ENCODE measurements around the gene ZNF33B. TPM values are rescaled to one million over a fixed set of nuclear protein-coding genes. Genes with fewer than 3 reads are reported as not detected.
"Not testable (repeated sequence)": the region's sequence is repeated elsewhere in the genome, so short reads cannot be mapped to it uniquely, and the experiment has no call there.

ZNF33B gene
- 10 to 100 TPM; 32.9 to 34.9 TPM for total RNA-seq

- peak within 1 kb of the TSS; percentile 93 for H3K4me3 Mint-ChIP-seq
- CTCF ChIA-PET: no interaction called here
- DNase-seq: peak; percentile 96
- H3K36me3 Mint-ChIP-seq (ENCODE audit: low read depth): peaks cover 38% of the 10 kb centered on the region
- H3K9me3 Mint-ChIP-seq: peaks cover 2% of the 10 kb centered on the region
- peak within 1 kb of the TSS; percentile 98 for H3K27ac Mint-ChIP-seq
- H3K27me3 Mint-ChIP-seq: no peaks in the 10 kb centered on the region
- H3K4me1 Mint-ChIP-seq: peaks cover 32% of the 10 kb centered on the region
- POLR2A ChIA-PET: no interaction called here
Measured at GRCh38 chr10:42638055-42638820, at the start of gene ZNF33B. TSS of gene ZNF33B (minus strand) at chr10:42638570. CDS start at chr10:42636928, 1,642 bp downstream.

DNA sequence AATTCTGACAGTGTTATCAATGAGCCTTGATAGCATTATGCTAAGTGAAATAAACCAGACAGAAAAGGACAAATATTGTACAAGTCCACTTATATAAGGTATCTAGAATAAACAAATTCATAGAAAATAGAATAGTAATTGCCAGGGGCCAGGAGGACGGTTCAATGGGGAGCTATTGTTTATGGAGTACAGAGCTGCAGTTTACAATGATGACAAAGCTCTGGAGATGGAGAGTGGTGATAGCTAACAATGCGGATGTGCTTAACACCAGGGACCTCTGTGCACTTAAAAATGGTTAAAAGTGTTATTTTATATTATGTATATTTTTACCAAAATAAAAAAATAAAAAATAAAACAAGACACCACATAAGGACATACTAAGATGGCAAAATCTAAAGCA lies 46.1 kb upstream of the ZNF33B start:
- Mint-ChIP-seq H3K4me3 (no peak overlapping the region), H3K36me3 (ENCODE audit: low read depth) (no peaks in the 10 kb centered on the region), H3K27me3 (no peaks in the 10 kb centered on the region), H3K4me1 (peaks cover 2% of the 10 kb centered on the region), H3K9me3 (no peaks in the 10 kb centered on the region), H3K27ac (no peak overlapping the region)
- CTCF ChIA-PET: no interaction called here
- no peak for DNase-seq
- POLR2A ChIA-PET: no interaction called here

- Mint-ChIP-seq H3K36me3 (ENCODE audit: low read depth) (no peaks in the 10 kb centered on the region), H3K4me1 (no peaks in the 10 kb centered on the region), H3K4me3 (no peak overlapping the region), H3K27me3 (no peaks in the 10 kb centered on the region), H3K27ac (no peak overlapping the region), H3K9me3 (no peaks in the 10 kb centered on the region)
- ChIA-PET CTCF (no interaction called here), POLR2A (no interaction called here)
- DNase-seq: no peak
Measured at GRCh38 chr10:42680267-42680666, 41.9 kb upstream of the ZNF33B start.

- H3K27me3 Mint-ChIP-seq: peaks cover 15% of the 10 kb centered on the region
- H3K9me3 Mint-ChIP-seq; H3K4me1 Mint-ChIP-seq; H3K36me3 Mint-ChIP-seq (ENCODE audit: low read depth); DNase-seq; CTCF ChIA-PET; POLR2A ChIA-PET; H3K27ac Mint-ChIP-seq; H3K4me3 Mint-ChIP-seq: not testable (repeated sequence)
Measured at GRCh38 chr10:42665181-42665979, 27.0 kb upstream of the ZNF33B start.

DNA sequence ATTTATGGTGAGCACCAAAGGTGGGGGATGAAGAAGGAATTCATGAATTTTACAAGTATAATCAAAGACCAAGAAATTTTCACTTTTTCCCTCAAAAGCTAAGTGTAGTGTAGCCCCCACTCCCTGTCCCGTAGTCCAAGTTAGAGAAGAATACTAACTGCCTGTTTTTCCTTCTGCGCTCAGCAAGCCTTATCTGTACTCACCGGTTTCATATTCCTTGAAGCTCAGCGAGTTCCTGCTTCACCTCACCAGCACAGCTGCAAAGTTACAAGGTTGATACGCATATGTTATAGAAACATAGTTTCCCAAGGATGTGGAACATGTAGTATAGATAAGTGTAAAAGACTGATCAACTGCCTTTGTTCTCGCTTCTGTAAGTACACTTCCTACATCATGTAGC lies 16.0 kb upstream of the ZNF33B start:
- Mint-ChIP-seq H3K4me3 (no peak overlapping the region), H3K27ac (no peak overlapping the region)
- CTCF ChIA-PET: no interaction called here

GRCh38 chr10:42652858-42653257 lies 14.5 kb upstream of the ZNF33B start:
- POLR2A ChIA-PET: no interaction called here

More for the DNA sequence above, 16.0 kb upstream of the ZNF33B start:
- Mint-ChIP-seq H3K36me3 (ENCODE audit: low read depth) (no peaks in the 10 kb centered on the region), H3K4me1 (peaks cover 7% of the 10 kb centered on the region), H3K9me3 (peaks cover 2% of the 10 kb centered on the region), H3K27me3 (peaks cover 2% of the 10 kb centered on the region)
- POLR2A ChIA-PET: no interaction called here
- no peak for DNase-seq

GRCh38 chr10:42650374-42650773 lies 12.0 kb upstream of the ZNF33B start:
- Mint-ChIP-seq H3K4me3 (no peak overlapping the region), H3K9me3 (peaks cover 2% of the 10 kb centered on the region), H3K4me1 (peaks cover 10% of the 10 kb centered on the region), H3K36me3 (ENCODE audit: low read depth) (no peaks in the 10 kb centered on the region), H3K27me3 (peaks cover 2% of the 10 kb centered on the region), H3K27ac (no peak overlapping the region)
- no peak for DNase-seq
- ChIA-PET POLR2A (no interaction called here), CTCF (no interaction called here)

More at GRCh38 chr10:42652858-42653257, 14.5 kb upstream of the ZNF33B start:
- Mint-ChIP-seq H3K4me3 (no peak overlapping the region), H3K27ac (no peak overlapping the region), H3K27me3 (peaks cover 2% of the 10 kb centered on the region), H3K9me3 (peaks cover 2% of the 10 kb centered on the region), H3K4me1 (peaks cover 7% of the 10 kb centered on the region), H3K36me3 (ENCODE audit: low read depth) (no peaks in the 10 kb centered on the region)
- CTCF ChIA-PET: interaction anchor here (0.9 kb wide), 1 partner anchor 82 kb away, joined by 3 read pairs; no protein-coding TSS in a partner anchor
- no peak for DNase-seq

- CTCF ChIA-PET: no interaction called here
- Mint-ChIP-seq H3K27me3 (no peaks in the 10 kb centered on the region), H3K4me3 (no peak overlapping the region), H3K27ac (no peak overlapping the region), H3K4me1 (peaks cover 10% of the 10 kb centered on the region), H3K9me3 (no peaks in the 10 kb centered on the region), H3K36me3 (ENCODE audit: low read depth) (no peaks in the 10 kb centered on the region)
- DNase-seq: no peak
- POLR2A ChIA-PET: no interaction called here
Measured at GRCh38 chr10:42648512-42648911, 10.1 kb upstream of the ZNF33B start.

GRCh38 chr10:42646687-42647640 lies 8.6 kb upstream of the ZNF33B start:
- H3K9me3 Mint-ChIP-seq: peaks cover 2% of the 10 kb centered on the region
- H3K4me3 Mint-ChIP-seq: no peak overlapping the region
- H3K4me1 Mint-ChIP-seq: peaks cover 10% of the 10 kb centered on the region
- H3K27me3 Mint-ChIP-seq: no peaks in the 10 kb centered on the region
- POLR2A ChIA-PET: no interaction called here
- H3K27ac Mint-ChIP-seq: no peak overlapping the region
- CTCF ChIA-PET: no interaction called here
- no peak for DNase-seq
- no peaks in the 10 kb centered on the region for H3K36me3 Mint-ChIP-seq (ENCODE audit: low read depth)

GRCh38 chr10:42646214-42646613 lies 7.8 kb upstream of the ZNF33B start:
- no peak overlapping the region for H3K27ac Mint-ChIP-seq
- CTCF ChIA-PET: interaction anchor here (1.2 kb wide), 1 partner anchor 23 kb away, joined by 3 read pairs; no protein-coding TSS in a partner anchor
- no peak for DNase-seq
- H3K36me3 Mint-ChIP-seq (ENCODE audit: low read depth): no peaks in the 10 kb centered on the region
- peaks cover 10% of the 10 kb centered on the region for H3K4me1 Mint-ChIP-seq
- peaks cover 2% of the 10 kb centered on the region for H3K9me3 Mint-ChIP-seq
- no peaks in the 10 kb centered on the region for H3K27me3 Mint-ChIP-seq
- no peak overlapping the region for H3K4me3 Mint-ChIP-seq
- POLR2A ChIA-PET: no interaction called here

DNA sequence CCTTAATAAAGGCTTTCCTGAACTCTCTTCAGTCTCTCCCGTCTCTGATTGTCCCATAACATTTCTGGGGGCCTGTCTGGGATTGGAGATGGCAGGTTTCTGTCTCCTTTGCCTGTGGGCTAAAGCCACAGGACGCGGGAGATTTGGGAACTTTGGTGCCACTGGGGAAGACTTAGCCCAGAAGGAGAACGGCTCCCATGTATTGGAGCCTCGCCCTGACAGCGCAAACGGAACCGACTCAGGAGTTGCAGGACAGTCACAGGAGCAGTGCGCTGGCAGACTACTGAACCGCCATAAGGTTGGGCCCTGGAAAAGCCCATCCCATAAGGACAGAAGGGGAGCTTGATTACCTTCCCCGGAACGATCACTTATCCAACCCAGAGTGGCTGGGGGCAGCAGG lies 7.1 kb upstream of the ZNF33B start:
- Mint-ChIP-seq H3K36me3 (ENCODE audit: low read depth) (peaks cover 2% of the 10 kb centered on the region), H3K27me3 (no peaks in the 10 kb centered on the region), H3K4me3 (no peak overlapping the region), H3K9me3 (peaks cover 2% of the 10 kb centered on the region), H3K27ac (no peak overlapping the region), H3K4me1 (peaks cover 8% of the 10 kb centered on the region)
- DNase-seq: no peak
- ChIA-PET POLR2A (no interaction called here), CTCF (interaction anchor here (1.2 kb wide), 1 partner anchor 22 kb away, joined by 3 read pairs; no protein-coding TSS in a partner anchor)

DNA sequence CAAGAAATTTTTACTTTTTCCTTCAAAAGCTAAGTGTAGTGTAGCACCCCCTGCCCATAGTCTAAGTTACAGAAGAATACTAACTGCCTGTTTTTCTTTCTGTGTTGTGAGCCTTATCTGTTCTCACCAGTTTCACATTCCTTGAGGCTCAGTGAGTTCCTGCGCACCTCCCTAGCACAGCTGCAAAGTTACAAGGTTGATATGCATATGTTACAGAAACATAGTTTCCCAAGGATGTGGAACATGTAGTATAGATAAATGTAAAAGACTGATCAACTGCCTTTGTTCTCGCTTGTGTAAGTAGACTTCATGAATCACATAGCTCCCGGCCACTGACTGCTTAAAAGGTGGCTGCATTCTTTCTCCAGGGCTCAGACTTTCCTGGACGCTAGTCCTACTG lies 6.7 kb upstream of the ZNF33B start:
- H3K9me3 Mint-ChIP-seq: peaks cover 2% of the 10 kb centered on the region
- H3K4me3 Mint-ChIP-seq: no peak overlapping the region
- peaks cover 4% of the 10 kb centered on the region for H3K4me1 Mint-ChIP-seq
- CTCF ChIA-PET: interaction anchor here (1.2 kb wide), 1 partner anchor 22 kb away, joined by 3 read pairs; no protein-coding TSS in a partner anchor
- POLR2A ChIA-PET: no interaction called here
- DNase-seq: no peak
- H3K36me3 Mint-ChIP-seq (ENCODE audit: low read depth): peaks cover 2% of the 10 kb centered on the region
- no peak overlapping the region for H3K27ac Mint-ChIP-seq
- H3K27me3 Mint-ChIP-seq: no peaks in the 10 kb centered on the region

Measured in activated CD4-positive, alpha-beta T cell treated with anti-CD3 and anti-CD28 coated beads, Interleukin-2, amount 10 ng/mL, durations not matched to agents 7 days and 5 days (primary cell).